Motor neuron (in vitro differentiated cells): ENCODE measurements around the gene FANK1. TPM values are rescaled to one million over a fixed set of nuclear protein-coding genes. Genes with fewer than 3 reads are reported as not detected.

Source experiments
- ATAC-seq, 8 experiments: fragments of 200-7000 bp; cut with Tn5 transposase; replicated peaks in 6 of 8; 2 replicates each; pipeline ENCODE4 v1.8.0; 2021; ENCODE audit warnings: mild to moderate bottlenecking in 8 of 8, moderate library complexity in 8 of 8
- H3K27ac ChIP-seq, 2 donors: fragments of 250-450 bp; sonication (Bioruptor Pico); 2 replicates each; pipeline ENCODE4 v1.9.0; 2021; ENCODE audit warnings: antibody characterized with exemption in 2 of 2, mild to moderate bottlenecking in 2 of 2, moderate library complexity in 1 of 2
- H3K4me1 ChIP-seq, 2 donors: fragments of 250-450 bp; sonication (Bioruptor Pico); replicated peaks in 1 of 2; 2 replicates each; pipeline ENCODE4 v1.6.1; 2021; ENCODE audit warnings: antibody characterized with exemption in 2 of 2, mild to moderate bottlenecking in 2 of 2, moderate library complexity in 1 of 2
- H3K4me3 ChIP-seq, 5 donors: fragments of 250-450 bp; sonication (Bioruptor Pico); 2 replicates each; pipeline ENCODE4 v1.9.0; 2021; ENCODE audit warnings: antibody characterized with exemption in 5 of 5, mild to moderate bottlenecking in 5 of 5, moderate library complexity in 4 of 5
- WGBS, 10 experiments: fragments of 450-650 bp; shearing (Covaris generic); methylation state at CpG; one replicate each; pipeline ENCODE4 v1.0.0; 2022; 5-methylcytosine and 5-hydroxymethylcytosine counted together
- in situ Hi-C, 9 experiments: fragments of 400-800 bp; cut with MboI; loops; one replicate each; pipeline ENCODE4 v1.15.0; 2021; ENCODE audit warnings: low sequenced_read_pairs in 9 of 9, low pct_unique_long_range_greater_than_20kb in 2 of 9; ENCODE audit not compliant: unreplicated experiment in 9 of 9
- total RNA-seq, 8 experiments: library from RNA; unstranded; fragments of 300-600 nt; gene quantifications; 2 replicates each; pipeline versions ENCODE4 v1.2.3 to v1.2.4, GENCODE V29; 2022

Gene FANK1
- total RNA-seq, 8 experiments from 2014 or later = 0.99 to 45.9 (median 3.6) TPM

- Histone ChIP-seq H3K4me1 (no peaks in the 10 kb centered on the region), H3K4me3 (no peak overlapping the region), H3K27ac (no peak overlapping the region)
- 60 to 92% (median 80%) methylated on average over 1 to 9 of the region's 13 CpGs; no CpG with 5 or more reads in 1 of the 10 experiments for WGBS, 10 experiments
- ATAC-seq = no peak
- in situ Hi-C loops = no loop called here
These were observed 153.7 kb downstream of the FANK1 start for GRCh38 chr10:126049759-126050700.

- no peak for ATAC-seq
- Histone ChIP-seq H3K27ac (no peak overlapping the region), H3K4me1 (no peaks in the 10 kb centered on the region), H3K4me3 (no peak overlapping the region)
- in situ Hi-C loops = no loop called here
- 20 to 100% (median 88%) methylated on average over 1 to 2 of the region's 2 CpGs; no CpG with 5 or more reads in 2 of the 10 experiments for WGBS, 10 experiments
These were observed 155.8 kb downstream of the FANK1 start for GRCh38 chr10:126052171-126052570.

GRCh38 chr10:126054191-126054590, 157.8 kb downstream of the FANK1 start:
- WGBS, 10 experiments = 89 to 100% (median 100%) methylated on average over 1 to 6 of the region's 6 CpGs; no CpG with 5 or more reads in 2 of the 10 experiments

GRCh38 chr10:126057494-126057893, 161.1 kb downstream of the FANK1 start:
- no peak overlapping the region for H3K27ac ChIP-seq
- no peak for ATAC-seq
- in situ Hi-C loops = no loop called here
- WGBS, 10 experiments = 33 to 96% (median 83%) methylated on average over 1 to 6 of the region's 8 CpGs; no CpG with 5 or more reads in 3 of the 10 experiments
- no peak overlapping the region for H3K4me3 ChIP-seq
- peaks cover 32 to 44% of the 10 kb centered on the region in 2 donors for H3K4me1 ChIP-seq

More at GRCh38 chr10:126054191-126054590, 157.8 kb downstream of the FANK1 start:
- no peak overlapping the region for H3K4me3 ChIP-seq
- ATAC-seq = no peak
- no peak overlapping the region for H3K27ac ChIP-seq
- in situ Hi-C loops = no loop called here
- H3K4me1 ChIP-seq = peaks cover 14 to 18% of the 10 kb centered on the region in 2 donors

- Histone ChIP-seq H3K4me1 (peaks cover 38 to 50% of the 10 kb centered on the region in 2 donors), H3K4me3 (no peak overlapping the region), H3K27ac (peak overlapping the region in 1 of 2 donors; percentile 29)
- WGBS, 10 experiments = 40 to 90% (median 57%) methylated on average over 1 to 5 of the region's 6 CpGs; no CpG with 5 or more reads in 1 of the 10 experiments
- in situ Hi-C loops = no loop called here
- peak in 3 of 8 experiments; percentile 2 for ATAC-seq
These were observed 161.7 kb downstream of the FANK1 start for GRCh38 chr10:126058104-126058503.

GRCh38 chr10:126058507-126058906, 162.1 kb downstream of the FANK1 start:
- Histone ChIP-seq H3K4me1 (peaks cover 42 to 54% of the 10 kb centered on the region in 2 donors), H3K27ac (no peak overlapping the region), H3K4me3 (no peak overlapping the region)
- ATAC-seq = peak in 5 of 8 experiments; percentile 36 to 71 (median 65)
- in situ Hi-C loops = no loop called here
- WGBS, 10 experiments = 0 to 100% (median 54%) methylated on average over 1 to 9 of the region's 9 CpGs; no CpG with 5 or more reads in 2 of the 10 experiments

Other genes with a start within 250 kb of the FANK1 start
- under 1 TPM in 2 of 8 experiments, not detected in 6; 0.46 to 0.52 TPM for gene TEX36, start 213.4 kb upstream of the FANK1 start, total RNA-seq
- 10 to 100 TPM; 22.6 to 51.2 (median 28.4) TPM for gene EDRF1, start 176.9 kb upstream of the FANK1 start, total RNA-seq
- under 1 TPM in 4 of 8 experiments, not detected in 4; 0.09 to 0.49 (median 0.15) TPM for gene MMP21, start 120.7 kb upstream of the FANK1 start, total RNA-seq
- 100 to 1,000 TPM in 1 of 8 experiments, 10 to 100 TPM in 7; 35.5 to 101 (median 65.9) TPM for gene UROS, start 73.3 kb upstream of the FANK1 start, total RNA-seq
- 100 to 1,000 TPM in 1 of 8 experiments, 10 to 100 TPM in 7; 47.9 to 109 (median 73.8) TPM for gene BCCIP, start 73.0 kb upstream of the FANK1 start, total RNA-seq
- 10 to 100 TPM; 18.8 to 33.0 (median 25.9) TPM for gene DHX32, start 15.3 kb upstream of the FANK1 start, total RNA-seq